ENCODE results near the gene PCSK5.

The PCSK5 gene

DNA sequence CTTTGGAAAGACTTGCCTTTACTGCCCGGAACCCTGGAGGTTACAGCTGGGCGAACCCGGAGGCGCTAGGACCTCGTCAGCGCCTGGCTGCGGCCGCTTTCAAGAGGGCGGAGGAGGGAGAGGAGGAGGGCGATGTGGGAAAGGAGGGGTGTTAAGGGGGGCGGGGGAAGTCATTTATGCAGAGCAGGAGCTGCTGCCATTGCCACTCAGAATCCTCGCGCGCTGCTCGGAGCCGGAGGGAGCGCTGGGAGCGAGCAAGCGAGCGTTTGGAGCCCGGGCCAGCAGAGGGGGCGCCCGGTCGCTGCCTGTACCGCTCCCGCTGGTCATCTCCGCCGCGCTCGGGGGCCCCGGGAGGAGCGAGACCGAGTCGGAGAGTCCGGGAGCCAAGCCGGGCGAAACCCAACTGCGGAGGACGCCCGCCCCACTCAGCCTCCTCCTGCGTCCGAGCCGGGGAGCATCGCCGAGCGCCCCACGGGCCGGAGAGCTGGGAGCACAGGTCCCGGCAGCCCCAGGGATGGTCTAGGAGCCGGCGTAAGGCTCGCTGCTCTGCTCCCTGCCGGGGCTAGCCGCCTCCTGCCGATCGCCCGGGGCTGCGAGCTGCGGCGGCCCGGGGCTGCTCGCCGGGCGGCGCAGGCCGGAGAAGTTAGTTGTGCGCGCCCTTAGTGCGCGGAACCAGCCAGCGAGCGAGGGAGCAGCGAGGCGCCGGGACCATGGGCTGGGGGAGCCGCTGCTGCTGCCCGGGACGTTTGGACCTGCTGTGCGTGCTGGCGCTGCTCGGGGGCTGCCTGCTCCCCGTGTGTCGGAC, at the start of gene PCSK5:
PCSK5 (plus strand) TSS at position 202 of the 805 bp plus-strand sequence; CDS start at position 711, 509 bp downstream.
- ATAC-seq (ENCODE audit: insufficient read depth, low read depth) (peak; percentile 86), DNase-seq (peak; percentile 94)
- Histone ChIP-seq H3K9ac (ENCODE audit: low read depth, low read length) (peak within 1 kb of the TSS; percentile 74), H3K79me2 (ENCODE audit: insufficient read depth, low read length) (peaks cover 37% of the 10 kb centered on the region), H2AFZ (ENCODE audit: low read depth, low read length) (peak within 1 kb of the TSS; percentile 93), H3K27me3 (ENCODE audit: insufficient read depth, low read length, poor library complexity) (no peaks in the 10 kb centered on the region), H3K27ac (ENCODE audit: low read length) (peak within 1 kb of the TSS; percentile 71), H3K4me3 (ENCODE audit: low read depth in 1 of 2, low read length in 2 of 2) (peak within 1 kb of the TSS; percentile 66 to 91), H4K20me1 (ENCODE audit: insufficient read depth, low read length) (peaks cover 30% of the 10 kb centered on the region), H3K4me1 (ENCODE audit: insufficient read depth, low read length) (peaks cover 37% of the 10 kb centered on the region), H3K4me2 (ENCODE audit: insufficient read depth, low read length) (peak within 1 kb of the TSS; percentile 97), H3K9me3 (ENCODE audit: insufficient read depth, low read length, severe bottlenecking) (no peaks in the 10 kb centered on the region), H3K36me3 (ENCODE audit: insufficient read depth, low read length) (no peaks in the 10 kb centered on the region; the same call in 1 of the 2 replicates)
- no peak for TF ChIP-seq EZH2 (IDR thresholded peaks at IDR 0.05; ENCODE audit: borderline replicate concordance, low read depth, low read length, severe bottlenecking)
- TF ChIP-seq, protein P1, sequence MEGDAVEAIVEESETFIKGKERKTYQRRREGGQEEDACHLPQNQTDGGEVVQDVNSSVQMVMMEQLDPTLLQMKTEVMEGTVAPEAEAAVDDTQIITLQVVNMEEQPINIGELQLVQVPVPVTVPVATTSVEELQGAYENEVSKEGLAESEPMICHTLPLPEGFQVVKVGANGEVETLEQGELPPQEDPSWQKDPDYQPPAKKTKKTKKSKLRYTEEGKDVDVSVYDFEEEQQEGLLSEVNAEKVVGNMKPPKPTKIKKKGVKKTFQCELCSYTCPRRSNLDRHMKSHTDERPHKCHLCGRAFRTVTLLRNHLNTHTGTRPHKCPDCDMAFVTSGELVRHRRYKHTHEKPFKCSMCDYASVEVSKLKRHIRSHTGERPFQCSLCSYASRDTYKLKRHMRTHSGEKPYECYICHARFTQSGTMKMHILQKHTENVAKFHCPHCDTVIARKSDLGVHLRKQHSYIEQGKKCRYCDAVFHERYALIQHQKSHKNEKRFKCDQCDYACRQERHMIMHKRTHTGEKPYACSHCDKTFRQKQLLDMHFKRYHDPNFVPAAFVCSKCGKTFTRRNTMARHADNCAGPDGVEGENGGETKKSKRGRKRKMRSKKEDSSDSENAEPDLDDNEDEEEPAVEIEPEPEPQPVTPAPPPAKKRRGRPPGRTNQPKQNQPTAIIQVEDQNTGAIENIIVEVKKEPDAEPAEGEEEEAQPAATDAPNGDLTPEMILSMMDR (IDR thresholded peaks at IDR 0.05; ENCODE audit: borderline replicate concordance, extremely low read depth, low read length, poor library complexity, severe bottlenecking), result peak; percentile 36

DNA sequence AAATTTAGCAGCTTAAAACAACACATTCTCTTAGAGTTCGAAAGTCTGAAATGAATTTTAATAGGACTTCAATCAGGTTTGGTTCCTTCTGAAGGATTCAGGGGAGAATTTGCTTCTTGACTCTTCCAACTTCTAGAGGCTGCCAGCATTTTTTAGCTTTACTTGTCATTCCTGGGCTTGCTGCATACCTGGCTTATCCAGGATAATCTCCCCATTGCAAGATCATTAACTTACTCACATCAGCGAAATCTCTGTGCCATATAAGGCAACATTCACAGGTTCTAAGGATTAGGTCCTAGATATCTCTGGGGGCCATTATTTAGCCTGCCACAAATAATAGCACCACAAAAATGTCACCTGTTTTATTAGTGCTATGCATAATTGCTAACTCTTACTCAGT, 46.2 kb upstream of the PCSK5 start:
- H3K4me1 ChIP-seq (ENCODE audit: insufficient read depth, low read length), result no peaks in the 10 kb centered on the region
- no peak for DNase-seq
- H3K36me3 ChIP-seq (ENCODE audit: insufficient read depth, low read length), result no peaks in the 10 kb centered on the region
- H2AFZ ChIP-seq (ENCODE audit: low read depth, low read length), result no peak overlapping the region
- TF ChIP-seq, protein P1 (IDR thresholded peaks at IDR 0.05; ENCODE audit: borderline replicate concordance, extremely low read depth, low read length, poor library complexity, severe bottlenecking), result no peak
- TF ChIP-seq EZH2 (IDR thresholded peaks at IDR 0.05; ENCODE audit: borderline replicate concordance, low read depth, low read length, severe bottlenecking), result no peak
- H3K27ac ChIP-seq (ENCODE audit: low read length), result no peak overlapping the region
- no peak overlapping the region for H3K4me3 ChIP-seq (ENCODE audit: low read depth in 1 of 2, low read length in 2 of 2)
- H3K4me2 ChIP-seq (ENCODE audit: insufficient read depth, low read length), result no peak overlapping the region
- H4K20me1 ChIP-seq (ENCODE audit: insufficient read depth, low read length), result no peaks in the 10 kb centered on the region
- H3K79me2 ChIP-seq (ENCODE audit: insufficient read depth, low read length), result no peaks in the 10 kb centered on the region
- no peak for ATAC-seq (ENCODE audit: insufficient read depth, low read depth)
- H3K27me3 ChIP-seq (ENCODE audit: insufficient read depth, low read length, poor library complexity), result no peaks in the 10 kb centered on the region
- H3K9me3 ChIP-seq (ENCODE audit: insufficient read depth, low read length, severe bottlenecking), result no peaks in the 10 kb centered on the region
- H3K9ac ChIP-seq (ENCODE audit: low read depth, low read length), result no peak overlapping the region

DNA sequence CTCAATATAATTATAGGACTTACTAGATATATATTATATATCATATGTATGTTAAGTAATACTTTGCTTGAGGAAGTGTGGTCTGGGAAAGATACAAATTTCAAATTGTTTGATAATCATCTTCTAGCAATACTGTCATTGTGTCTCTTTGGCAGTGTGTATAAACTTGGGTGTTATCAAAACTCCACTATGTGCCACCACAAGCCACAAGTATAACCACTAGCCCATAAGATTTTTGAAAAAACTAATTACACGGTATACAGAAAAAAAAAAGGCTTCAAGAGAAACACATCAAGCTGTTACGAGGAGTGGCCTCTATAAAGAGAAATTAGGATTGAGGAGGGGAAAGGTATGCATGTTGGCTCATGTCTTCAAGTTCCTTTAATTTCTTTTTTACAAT, 44.7 kb upstream of the PCSK5 start:
- Histone ChIP-seq H3K9me3 (ENCODE audit: insufficient read depth, low read length, severe bottlenecking) (no peaks in the 10 kb centered on the region), H3K4me2 (ENCODE audit: insufficient read depth, low read length) (no peak overlapping the region), H2AFZ (ENCODE audit: low read depth, low read length) (no peak overlapping the region), H3K79me2 (ENCODE audit: insufficient read depth, low read length) (no peaks in the 10 kb centered on the region), H3K4me1 (ENCODE audit: insufficient read depth, low read length) (no peaks in the 10 kb centered on the region), H3K27ac (ENCODE audit: low read length) (no peak overlapping the region), H3K9ac (ENCODE audit: low read depth, low read length) (no peak overlapping the region), H3K36me3 (ENCODE audit: insufficient read depth, low read length) (no peaks in the 10 kb centered on the region), H4K20me1 (ENCODE audit: insufficient read depth, low read length) (no peaks in the 10 kb centered on the region), H3K4me3 (ENCODE audit: low read depth in 1 of 2, low read length in 2 of 2) (no peak overlapping the region), H3K27me3 (ENCODE audit: insufficient read depth, low read length, poor library complexity) (no peaks in the 10 kb centered on the region)
- no peak for ATAC-seq (ENCODE audit: insufficient read depth, low read depth)
- no peak for TF ChIP-seq EZH2 (IDR thresholded peaks at IDR 0.05; ENCODE audit: borderline replicate concordance, low read depth, low read length, severe bottlenecking)
- TF ChIP-seq, protein P1 (IDR thresholded peaks at IDR 0.05; ENCODE audit: borderline replicate concordance, extremely low read depth, low read length, poor library complexity, severe bottlenecking), result no peak
- no peak for DNase-seq

Measured in DND-41 (cell line).